NCI-H524 (cell line): ENCODE results near the gene TAF5L.
"Not testable (repeated sequence)": the region's sequence is repeated elsewhere in the genome, so short reads cannot be mapped to it uniquely, and the experiment has no call there.

Source experiments
- DNase-seq, 2 experiments: peaks; one replicate each; lab custom pipeline; 2025; lab: John Stamatoyannopoulos, UW

Gene TAF5L

GRCh38 chr1:229642376-229642775, 16.5 kb upstream of the TAF5L start:
- no peak for DNase-seq

GRCh38 chr1:229641306-229641705, 15.4 kb upstream of the TAF5L start:
- no peak for DNase-seq

- DNase-seq: peak; percentile 47 to 71
Measured at GRCh38 chr1:229640455-229640854, 14.5 kb upstream of the TAF5L start.

GRCh38 chr1:229637746-229638145, 11.8 kb upstream of the TAF5L start:
- no peak for DNase-seq

GRCh38 chr1:229636042-229636441, 10.1 kb upstream of the TAF5L start:
- DNase-seq: no peak

- no peak for DNase-seq
Measured at GRCh38 chr1:229631966-229632365, 6.0 kb upstream of the TAF5L start.

GRCh38 chr1:229631148-229631547, 5.2 kb upstream of the TAF5L start:
- DNase-seq: no peak

GRCh38 chr1:229629261-229629660, 3.3 kb upstream of the TAF5L start:
- DNase-seq: no peak

GRCh38 chr1:229627003-229627402, 1.1 kb upstream of the TAF5L start:
- DNase-seq: no peak

GRCh38 chr1:229625071-229625914, 629 bp downstream of the TAF5L start:
- DNase-seq: peak in 1 of 2 experiments; percentile 48

GRCh38 chr1:229624521-229625070, 1.3 kb downstream of the TAF5L start:
- DNase-seq: no peak

- DNase-seq: no peak
Measured at GRCh38 chr1:229623838-229624237, 2.1 kb downstream of the TAF5L start.

- DNase-seq: no peak
Measured at GRCh38 chr1:229623225-229623624, 2.7 kb downstream of the TAF5L start.

GRCh38 chr1:229622641-229623120, 3.2 kb downstream of the TAF5L start:
- not testable (repeated sequence) for DNase-seq

GRCh38 chr1:229621663-229622062, 4.3 kb downstream of the TAF5L start:
- no peak for DNase-seq

- no peak for DNase-seq
Measured at GRCh38 chr1:229620876-229621275, 5.0 kb downstream of the TAF5L start.

- no peak for DNase-seq
Measured at GRCh38 chr1:229619614-229620013, 6.3 kb downstream of the TAF5L start.

GRCh38 chr1:229619002-229619401, 6.9 kb downstream of the TAF5L start:
- DNase-seq: no peak

GRCh38 chr1:229617351-229618100, 8.4 kb downstream of the TAF5L start:
- no peak for DNase-seq

GRCh38 chr1:229614701-229615100, 11.2 kb downstream of the TAF5L start:
- no peak for DNase-seq

- no peak for DNase-seq
Measured at GRCh38 chr1:229613938-229614337, 12.0 kb downstream of the TAF5L start.

GRCh38 chr1:229608590-229608989, 17.3 kb downstream of the TAF5L start:
- DNase-seq: no peak

- no peak for DNase-seq
Measured at GRCh38 chr1:229607370-229607769, 18.6 kb downstream of the TAF5L start.
